ENCODE measurements around the gene TK2. TPM values are rescaled to one million over a fixed set of nuclear protein-coding genes. Genes with fewer than 3 reads are reported as not detected.

Gene TK2
- total RNA-seq, 1 experiment from 2014 or later, result 31.2 TPM

DNA sequence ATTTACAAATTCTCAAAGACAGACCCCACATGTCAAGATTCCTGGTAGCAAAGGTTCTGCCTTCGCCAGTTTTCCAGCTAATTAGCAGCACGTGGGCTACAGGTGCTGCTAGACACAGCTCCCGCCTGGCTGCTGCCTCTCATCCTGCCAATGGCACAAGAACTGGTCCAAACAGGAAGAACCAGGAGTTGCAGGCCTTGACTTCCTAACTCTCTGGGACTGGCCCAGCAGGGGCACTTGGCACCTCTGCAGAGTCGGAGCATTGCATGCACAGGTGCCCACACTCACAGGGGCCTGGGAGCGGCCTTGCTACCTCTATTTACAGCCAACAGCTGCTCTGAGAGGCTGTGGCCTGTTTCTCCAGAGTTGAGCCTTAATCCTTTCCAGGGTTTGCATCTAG is 39.6 kb downstream of the TK2 start:
- Mint-ChIP-seq H3K4me3 (ENCODE audit: unreplicated experiment) (no peak overlapping the region), H3K36me3 (ENCODE audit: insufficient read depth, unreplicated experiment) (peaks cover 47% of the 10 kb centered on the region), H3K4me1 (ENCODE audit: insufficient read depth, unreplicated experiment) (peaks cover 65% of the 10 kb centered on the region), H3K27me3 (ENCODE audit: insufficient read depth, unreplicated experiment) (no peaks in the 10 kb centered on the region), H3K9me3 (ENCODE audit: unreplicated experiment) (no peaks in the 10 kb centered on the region), H3K27ac (ENCODE audit: low read depth, unreplicated experiment) (no peak overlapping the region)
- POLR2A ChIA-PET, result interaction anchor here (0.6 to 6.5 kb wide), 7 partner anchors 8 to 1458 kb away, joined by 3 to 97 read pairs (median 4); partner anchors contain the start of genes CKLF and TK2
- BruUV-seq (replicated peaks), result no TSS peak
- no peak for TF ChIP-seq CTCF (IDR thresholded peaks at IDR 0.05; ENCODE audit: unreplicated experiment)
- CTCF ChIA-PET, result interaction anchor here (0.6 to 3.7 kb wide), 7 partner anchors 11 to 152 kb away, joined by 3 to 13 read pairs (median 7); no protein-coding TSS in a partner anchor
- DNase-seq (ENCODE audit: unreplicated experiment), result no peak
- intact Hi-C loops (cut with micrococcal nuclease), result no loop called here

DNA sequence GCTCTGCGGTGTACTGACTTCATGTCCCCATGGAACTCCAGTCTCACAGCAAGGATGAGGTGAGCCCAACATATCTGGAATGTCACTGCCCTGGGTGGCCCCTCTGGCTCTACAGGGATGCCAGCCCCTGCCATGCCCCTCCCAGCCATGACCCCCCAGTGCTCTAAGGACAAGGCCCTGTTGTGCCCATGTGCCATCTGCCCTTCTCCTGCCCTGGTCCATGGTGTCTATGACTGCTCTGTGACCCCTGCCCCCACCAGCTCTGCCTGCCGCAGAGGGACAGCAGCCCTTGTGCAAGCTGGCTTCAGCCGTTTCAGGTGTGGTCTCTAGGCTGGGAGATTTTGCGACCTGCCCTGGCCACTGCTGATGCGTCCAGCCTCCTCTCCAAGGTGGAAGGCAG is 40.3 kb downstream of the TK2 start:
- ChIA-PET CTCF (interaction anchor here (0.6 to 3.7 kb wide), 10 partner anchors 12 to 153 kb away, joined by 3 to 11 read pairs (median 4); no protein-coding TSS in a partner anchor), POLR2A (interaction anchor here (0.6 to 6.5 kb wide), 8 partner anchors 12 to 103 kb away, joined by 3 to 97 read pairs (median 10); partner anchors contain the start of genes CKLF and TK2)
- Mint-ChIP-seq H3K36me3 (ENCODE audit: insufficient read depth, unreplicated experiment) (peaks cover 47% of the 10 kb centered on the region), H3K27ac (ENCODE audit: low read depth, unreplicated experiment) (no peak overlapping the region), H3K27me3 (ENCODE audit: insufficient read depth, unreplicated experiment) (no peaks in the 10 kb centered on the region), H3K4me3 (ENCODE audit: unreplicated experiment) (no peak overlapping the region), H3K4me1 (ENCODE audit: insufficient read depth, unreplicated experiment) (peaks cover 65% of the 10 kb centered on the region), H3K9me3 (ENCODE audit: unreplicated experiment) (no peaks in the 10 kb centered on the region)
- BruUV-seq (replicated peaks), result TSS peak; percentile 24
- no peak for TF ChIP-seq CTCF (IDR thresholded peaks at IDR 0.05; ENCODE audit: unreplicated experiment)
- intact Hi-C loops (cut with micrococcal nuclease), result loop anchor here (2.0 kb wide), 1 partner anchor 43 kb away; the partner anchor contains the start of gene CKLF
- no peak for DNase-seq (ENCODE audit: unreplicated experiment)

DNA sequence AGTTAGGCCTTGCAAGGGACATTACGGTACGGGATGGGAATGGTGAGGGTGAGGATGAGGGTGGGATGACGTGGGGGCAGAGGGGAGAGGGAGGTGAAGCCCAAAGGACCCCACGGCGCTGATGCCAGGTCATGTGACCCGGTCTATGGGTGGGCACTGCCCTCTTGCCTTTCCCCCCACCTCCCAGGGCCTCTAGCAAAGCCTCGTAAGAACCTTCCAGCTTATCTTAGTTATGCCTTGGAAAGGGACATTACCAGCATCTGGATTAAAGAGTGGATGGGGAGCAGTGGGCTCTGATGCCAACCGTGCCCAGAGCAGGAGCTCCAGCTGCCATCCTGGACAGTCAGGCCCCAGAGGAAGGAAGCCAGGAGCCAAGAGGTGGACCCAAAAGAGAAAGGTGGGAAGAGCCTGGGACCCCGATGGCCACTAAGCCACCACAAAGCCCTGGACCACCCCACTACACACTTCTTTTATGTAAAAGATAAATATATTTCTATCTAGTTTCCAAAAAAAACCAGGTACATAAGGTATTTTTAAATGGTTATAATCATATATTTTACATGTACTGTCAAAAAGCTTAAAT is 40.9 kb downstream of the TK2 start:
- intact Hi-C loops (cut with micrococcal nuclease), result loop anchor here (2.0 kb wide), 1 partner anchor 44 kb away; the partner anchor contains the start of gene CKLF
- H3K27ac Mint-ChIP-seq (ENCODE audit: low read depth, unreplicated experiment), result peak overlapping the region; percentile 69
- CTCF ChIA-PET, result interaction anchor here (0.6 to 3.7 kb wide), 17 partner anchors 13 to 153 kb away, joined by 3 to 11 read pairs (median 4); no protein-coding TSS in a partner anchor
- peaks cover 68% of the 10 kb centered on the region for H3K4me1 Mint-ChIP-seq (ENCODE audit: insufficient read depth, unreplicated experiment)
- no peak overlapping the region for H3K4me3 Mint-ChIP-seq (ENCODE audit: unreplicated experiment)
- H3K36me3 Mint-ChIP-seq (ENCODE audit: insufficient read depth, unreplicated experiment), result peaks cover 47% of the 10 kb centered on the region
- no peak for TF ChIP-seq CTCF (IDR thresholded peaks at IDR 0.05; ENCODE audit: unreplicated experiment)
- no TSS peak for BruUV-seq (replicated peaks)
- no peak for DNase-seq (ENCODE audit: unreplicated experiment)
- no peaks in the 10 kb centered on the region for H3K9me3 Mint-ChIP-seq (ENCODE audit: unreplicated experiment)
- H3K27me3 Mint-ChIP-seq (ENCODE audit: insufficient read depth, unreplicated experiment), result no peaks in the 10 kb centered on the region
- POLR2A ChIA-PET, result interaction anchor here (0.6 to 6.5 kb wide), 13 partner anchors 9 to 110 kb away, joined by 3 to 97 read pairs (median 5); partner anchors contain the start of genes CKLF and TK2

- peaks cover 71% of the 10 kb centered on the region for H3K4me1 Mint-ChIP-seq (ENCODE audit: insufficient read depth, unreplicated experiment)
- POLR2A ChIA-PET, result interaction anchor here (0.6 to 6.5 kb wide), 16 partner anchors 9 to 319 kb away, joined by 3 to 97 read pairs (median 4); partner anchors contain the start of genes CKLF and TK2
- no TSS peak for BruUV-seq (replicated peaks)
- DNase-seq (ENCODE audit: unreplicated experiment), result peak; percentile 98
- peaks cover 43% of the 10 kb centered on the region for H3K36me3 Mint-ChIP-seq (ENCODE audit: insufficient read depth, unreplicated experiment)
- H3K27me3 Mint-ChIP-seq (ENCODE audit: insufficient read depth, unreplicated experiment), result no peaks in the 10 kb centered on the region
- TF ChIP-seq CTCF (IDR thresholded peaks at IDR 0.05; ENCODE audit: unreplicated experiment), result no peak
- intact Hi-C loops (cut with micrococcal nuclease), result loop anchor here (2.0 kb wide), 1 partner anchor 44 kb away; the partner anchor contains the start of gene CKLF
- CTCF ChIA-PET, result interaction anchor here (0.6 to 2.4 kb wide), 15 partner anchors 19 to 366 kb away, joined by 3 to 8 read pairs (median 4); no protein-coding TSS in a partner anchor
- H3K27ac Mint-ChIP-seq (ENCODE audit: low read depth, unreplicated experiment), result peak overlapping the region; percentile 69
- H3K9me3 Mint-ChIP-seq (ENCODE audit: unreplicated experiment), result no peaks in the 10 kb centered on the region
- peak overlapping the region; percentile 22 for H3K4me3 Mint-ChIP-seq (ENCODE audit: unreplicated experiment)
These were observed 41.5 kb downstream of the TK2 start for GRCh38 chr16:66508248-66508913.

All from MCF 10A (cell line).